HEK293 (cell line): ENCODE measurements around the gene FASN.

Experiments
- CTCF ChIA-PET: fragments of 350-600 bp; formaldehyde crosslinking; extraction: SDS; loops from one replicate; lab custom pipeline; 2021; ENCODE audit warnings: antibody characterized with exemption; lab: Yijun Ruan, JAX
- POLR2A ChIA-PET: fragments of 300-600 bp; formaldehyde crosslinking; extraction: SDS; loops from one replicate; lab custom pipeline; 2020; ENCODE audit warnings: antibody characterized with exemption, inconsistent platforms; lab: Yijun Ruan, JAX
- H3K27ac ChIP-seq: fragments of 200-500 bp; sonication (Bioruptor generic); 2 replicates; pipeline ENCODE4 v1.5.1; 2014; ENCODE audit warnings: low read depth, low read length, control low read depth, inconsistent platforms; ENCODE audit errors: extremely low read depth
- H3K36me3 ChIP-seq, 2 experiments: fragments of 200-500 bp in 1 of 2; sonication (Bioruptor generic) in 1 of 2; 1 replicate in 1 of 2; 2 replicates in 1 of 2; pipeline ENCODE4 v1.5.1; 2014 to 2017; ENCODE audit warnings: inconsistent platforms in 2 of 2, low read length in 2 of 2; ENCODE audit not compliant: control insufficient read depth in 2 of 2, insufficient read depth in 1 of 2
- H3K4me1 ChIP-seq: fragments of 200-500 bp; sonication (Bioruptor generic); 2 replicates; pipeline ENCODE4 v1.5.1; 2014; ENCODE audit warnings: mild to moderate bottlenecking, low read length, inconsistent platforms; ENCODE audit not compliant: control insufficient read depth, insufficient read depth
- H3K4me3 ChIP-seq: 2 replicates; pipeline ENCODE4 v1.5.1; 2011; ENCODE audit warnings: low read depth, mild to moderate bottlenecking, control low read depth, low read length, moderate library complexity
- H3K9me3 ChIP-seq: fragments of 200-500 bp; sonication (Bioruptor generic); 2 replicates; pipeline ENCODE4 v1.5.1; 2014; ENCODE audit warnings: low read depth, low read length, inconsistent platforms; ENCODE audit not compliant: control insufficient read depth, insufficient read depth
- EGR2 ChIP-seq: fragments of 450-650 bp; formaldehyde crosslinking; IDR thresholded peaks from 2 replicates; pipeline ENCODE4 v1.5.1; 2016; ENCODE audit warnings: low read depth, missing biosample characterization, missing genetic modification characterization
- INSM2 ChIP-seq: fragments of 450-650 bp; formaldehyde crosslinking; IDR thresholded peaks from 2 replicates; pipeline ENCODE4 v1.5.1; 2016; ENCODE audit warnings: missing biosample characterization, missing genetic modification characterization
- SCRT2 ChIP-seq: fragments of 450-650 bp; formaldehyde crosslinking; IDR thresholded peaks from 2 replicates; pipeline ENCODE4 v1.5.1; 2016; ENCODE audit warnings: missing biosample characterization, missing genetic modification characterization
- SP3 ChIP-seq: fragments of 450-650 bp; formaldehyde crosslinking; IDR thresholded peaks from 2 replicates; pipeline ENCODE4 v1.5.1; 2016; ENCODE audit warnings: missing biosample characterization, missing genetic modification characterization
- WT1 ChIP-seq: fragments of 450-650 bp; formaldehyde crosslinking; IDR thresholded peaks from 2 replicates; pipeline ENCODE4 v1.5.1; 2016; ENCODE audit warnings: missing biosample characterization, missing genetic modification characterization
- ZBTB1 ChIP-seq: fragments of 450-650 bp; formaldehyde crosslinking; IDR thresholded peaks from 2 replicates; pipeline ENCODE4 v1.5.1; 2016; ENCODE audit warnings: missing biosample characterization, missing genetic modification characterization
- ZBTB44 ChIP-seq: fragments of 450-650 bp; IDR thresholded peaks from 2 replicates; pipeline ENCODE4 v1.5.1; 2018; ENCODE audit warnings: missing biosample characterization, mild to moderate bottlenecking, missing genetic modification characterization
- ZFHX2 ChIP-seq: fragments of 450-650 bp; formaldehyde crosslinking; conservative IDR thresholded peaks from 2 replicates; pipeline ENCODE4 v1.5.1; 2016; ENCODE audit warnings: missing biosample characterization, missing genetic modification characterization
- ZIC2 ChIP-seq: fragments of 450-650 bp; formaldehyde crosslinking; IDR thresholded peaks from 2 replicates; pipeline ENCODE4 v1.5.1; 2016; ENCODE audit warnings: missing biosample characterization, missing genetic modification characterization
- ZNF280D ChIP-seq: fragments of 450-650 bp; formaldehyde crosslinking; IDR thresholded peaks from 2 replicates; pipeline ENCODE4 v1.5.1; 2016; ENCODE audit warnings: missing biosample characterization, missing genetic modification characterization
- ZNF521 ChIP-seq: fragments of 450-650 bp; formaldehyde crosslinking; IDR thresholded peaks from 2 replicates; pipeline ENCODE4 v1.5.1; 2017; ENCODE audit warnings: missing biosample characterization, mild to moderate bottlenecking, missing genetic modification characterization
- ZSCAN18 ChIP-seq: fragments of 450-650 bp; formaldehyde crosslinking; IDR thresholded peaks from 2 replicates; pipeline ENCODE4 v1.5.1; 2016; ENCODE audit warnings: missing biosample characterization, missing genetic modification characterization
- ZSCAN23 ChIP-seq: fragments of 450-650 bp; formaldehyde crosslinking; IDR thresholded peaks from 2 replicates; pipeline ENCODE4 v1.5.1; 2016; ENCODE audit warnings: missing biosample characterization, missing genetic modification characterization

The FASN gene

GRCh38 chr17:82049106-82049505 lies 48.9 kb downstream of the FASN start (continued):
- TF ChIP-seq ZBTB1 (tag by site-specific recombination) (no peak), ZIC2 (no peak), ZNF280D (tag by site-specific recombination) (no peak), ZSCAN18 (tag by site-specific recombination) (no peak), INSM2 (tag by site-specific recombination) (no peak), ZSCAN23 (tag by site-specific recombination) (no peak)

DNA sequence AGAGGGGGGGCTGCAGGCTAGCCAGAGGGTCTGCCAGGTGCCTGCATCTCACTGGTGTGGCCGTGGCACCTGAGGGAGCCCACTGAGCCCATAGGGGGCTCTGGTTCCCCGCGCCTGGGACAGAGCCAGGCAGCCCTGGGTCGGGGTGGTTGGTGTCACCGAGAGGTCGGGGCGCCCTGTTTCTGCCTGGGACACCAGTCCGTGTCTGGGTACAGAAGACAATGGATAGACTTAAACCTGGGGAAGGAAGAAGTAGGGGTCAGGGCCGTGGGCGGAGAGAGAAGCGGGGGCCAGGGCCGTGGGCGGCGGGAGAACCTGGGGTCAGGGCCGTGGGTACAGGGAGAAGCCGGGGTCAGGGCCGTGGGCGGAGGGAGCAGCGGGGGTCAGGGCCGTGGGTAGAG lies 49.5 kb downstream of the FASN start:
- Histone ChIP-seq H3K9me3 (no peaks in the 10 kb centered on the region), H3K27ac (no peak overlapping the region), H3K4me1 (peaks cover 7% of the 10 kb centered on the region), H3K4me3 (no peak overlapping the region), H3K36me3 (peaks cover 0 to 54% of the 10 kb centered on the region in 2 experiments; a peak in 1 of 3 replicates)
- POLR2A ChIA-PET = interaction anchor here (14.2 kb wide), 1 partner anchor 10 kb away, joined by 96 read pairs; the partner anchor contains the start of gene DCXR
- CTCF ChIA-PET = interaction anchor here (1.0 to 1.1 kb wide), 3 partner anchors 11 to 18 kb away, joined by 3 to 4 read pairs (median 3); partner anchors contain the start of gene DCXR
- TF ChIP-seq SP3 = no peak
- no peak for TF ChIP-seq WT1 (tag by site-specific recombination)
- TF ChIP-seq ZFHX2 = peak; percentile 95
- peak; percentile 96 for TF ChIP-seq EGR2

DNA sequence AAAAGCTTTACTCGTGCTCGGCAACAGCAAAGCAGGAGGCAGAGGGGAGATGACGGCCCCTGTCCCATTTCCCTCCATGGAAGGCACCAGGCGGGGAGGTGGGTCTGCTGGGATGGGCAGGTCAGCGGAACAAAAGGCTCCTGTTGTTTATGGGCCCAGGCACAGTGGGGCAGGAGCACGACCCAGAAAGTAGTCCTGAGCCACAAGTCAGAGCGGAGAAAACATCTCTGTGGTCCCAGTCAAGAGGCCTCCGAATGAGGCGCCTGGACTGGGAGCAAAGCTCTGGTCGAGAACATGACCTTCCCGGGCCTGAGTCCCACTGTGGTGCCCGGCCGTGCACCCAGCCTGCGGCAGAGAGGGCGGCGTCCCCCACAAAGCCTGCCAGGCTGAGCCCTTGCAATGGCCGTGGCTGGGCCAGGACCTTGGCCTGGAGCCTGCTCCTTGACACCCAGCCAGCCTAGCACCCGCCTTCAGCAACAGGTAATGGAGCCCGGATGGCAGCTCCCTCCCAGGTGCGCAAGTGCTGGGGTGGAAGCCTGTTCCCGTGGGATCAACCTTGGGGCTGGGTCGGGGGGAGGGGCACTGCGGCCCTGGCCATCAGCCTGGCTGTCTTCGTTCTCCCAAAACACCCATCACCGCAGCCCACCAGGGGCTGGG lies 50.0 kb downstream of the FASN start:
- no peak for TF ChIP-seq ZNF521 (tag by site-specific recombination)
- no peak for TF ChIP-seq ZBTB44 (tag by site-specific recombination)
- TF ChIP-seq SCRT2 (tag by site-specific recombination) = peak; percentile 83
- H3K9me3 ChIP-seq = no peaks in the 10 kb centered on the region
- CTCF ChIA-PET = interaction anchor here (0.6 to 1.1 kb wide), 2 partner anchors 18 to 260 kb away, joined by 3 read pairs; no protein-coding TSS in a partner anchor
- POLR2A ChIA-PET = interaction anchor here (0.5 to 1.1 kb wide), 2 partner anchors 10 to 541 kb away, joined by 4 to 5 read pairs; partner anchors contain the start of gene DCXR
- H3K4me1 ChIP-seq = peaks cover 7% of the 10 kb centered on the region
- no peak overlapping the region for H3K4me3 ChIP-seq
- H3K27ac ChIP-seq = no peak overlapping the region
- peaks cover 0 to 49% of the 10 kb centered on the region in 2 experiments; a peak in 1 of 3 replicates for H3K36me3 ChIP-seq
